ENCODE data around the gene CRTAC1. TPM values are rescaled to one million over a fixed set of nuclear protein-coding genes. Genes with fewer than 3 reads are reported as not detected.

The CRTAC1 gene
- polyA plus RNA-seq, 1 of the 3 experiments (the other 2 are of a cell fraction) = 0.05 TPM

DNA sequence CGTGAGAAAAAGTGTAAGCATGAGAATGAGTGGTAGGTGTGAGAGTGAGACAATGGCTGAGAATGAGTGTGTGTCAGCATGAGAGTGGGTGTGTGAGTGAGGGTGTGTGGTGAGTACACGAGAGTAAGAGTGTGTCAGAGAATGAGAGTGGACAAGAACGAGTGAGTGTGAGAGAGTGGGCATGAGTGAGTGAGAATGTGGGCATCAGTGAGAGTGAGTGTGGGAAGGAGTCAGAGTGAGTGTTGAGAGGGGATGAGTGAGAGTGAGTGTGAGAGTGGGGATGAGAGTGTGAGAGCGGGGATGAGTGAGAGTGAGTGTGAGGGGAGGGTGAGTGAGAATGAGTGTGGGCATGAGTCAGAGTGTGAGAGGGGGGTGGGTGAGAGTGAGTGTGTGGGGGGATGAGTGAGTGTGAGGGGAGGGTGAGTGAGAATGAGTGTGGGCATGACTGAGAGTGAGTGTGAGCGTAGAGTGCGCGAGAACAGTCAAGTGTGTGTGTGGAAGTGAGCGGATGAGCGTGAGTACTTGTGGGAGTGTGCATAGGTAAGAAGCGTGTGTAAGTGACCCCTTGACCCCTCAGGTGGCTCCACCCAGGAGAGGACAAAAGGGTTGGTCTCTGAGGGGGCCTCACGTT, 105.0 kb downstream of the CRTAC1 start (continued):
- TF ChIP-seq, protein P1, sequence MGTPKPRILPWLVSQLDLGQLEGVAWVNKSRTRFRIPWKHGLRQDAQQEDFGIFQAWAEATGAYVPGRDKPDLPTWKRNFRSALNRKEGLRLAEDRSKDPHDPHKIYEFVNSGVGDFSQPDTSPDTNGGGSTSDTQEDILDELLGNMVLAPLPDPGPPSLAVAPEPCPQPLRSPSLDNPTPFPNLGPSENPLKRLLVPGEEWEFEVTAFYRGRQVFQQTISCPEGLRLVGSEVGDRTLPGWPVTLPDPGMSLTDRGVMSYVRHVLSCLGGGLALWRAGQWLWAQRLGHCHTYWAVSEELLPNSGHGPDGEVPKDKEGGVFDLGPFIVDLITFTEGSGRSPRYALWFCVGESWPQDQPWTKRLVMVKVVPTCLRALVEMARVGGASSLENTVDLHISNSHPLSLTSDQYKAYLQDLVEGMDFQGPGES (IDR thresholded peaks at IDR 0.05; ENCODE audit: low read depth, low read length) = no peak
- TF ChIP-seq JUND (IDR thresholded peaks at IDR 0.05) = no peak

- Histone ChIP-seq H3K4me3 (ENCODE audit: low read depth in 2 of 2, low read length in 1 of 2) (no peak overlapping the region), H3K9me3 (no peaks in the 10 kb centered on the region), H3K36me3 (replicated peaks in 1 of 2; ENCODE audit: control insufficient read depth in 1 of 2, insufficient read depth in 2 of 2, low read length in 1 of 2) (no peaks in the 10 kb centered on the region), H3F3A (replicated peaks; ENCODE audit: insufficient read depth) (no peaks in the 10 kb centered on the region), H3K79me2 (ENCODE audit: insufficient read depth) (no peaks in the 10 kb centered on the region), H3K4me2 (no peak overlapping the region), H3K27me3 (ENCODE audit: insufficient read depth) (no peaks in the 10 kb centered on the region), H4K20me1 (ENCODE audit: insufficient read depth) (no peaks in the 10 kb centered on the region), H3K9ac (no peak overlapping the region), H3K9me2 (no peaks in the 10 kb centered on the region), H3K27ac (ENCODE audit: low read depth in 2 of 2, low read length in 1 of 2) (no peak overlapping the region), H2AFZ (ENCODE audit: low read depth) (no peak overlapping the region), H3K4me1 (ENCODE audit: control insufficient read depth in 1 of 2, insufficient read depth in 2 of 2, low read depth in 1 of 2, low read length in 1 of 2) (no peaks in the 10 kb centered on the region)
- WGBS (ENCODE audit: low lambda C conversion rate) = 25% methylated on average over 3 of the region's 3 CpGs
- DNase-seq = no peak
- ChIA-PET POLR2A (no interaction called here), CTCF (interaction anchor here (1.6 to 12.3 kb wide), 2 partner anchors 10 to 119 kb away, joined by 13 to 319 read pairs; no protein-coding TSS in a partner anchor)
- TF ChIP-seq, protein P2, sequence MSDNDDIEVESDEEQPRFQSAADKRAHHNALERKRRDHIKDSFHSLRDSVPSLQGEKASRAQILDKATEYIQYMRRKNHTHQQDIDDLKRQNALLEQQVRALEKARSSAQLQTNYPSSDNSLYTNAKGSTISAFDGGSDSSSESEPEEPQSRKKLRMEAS (IDR thresholded peaks at IDR 0.05; ENCODE audit: low read depth) = no peak
- no peak for TF ChIP-seq RFX5 (IDR thresholded peaks at IDR 0.05; ENCODE audit: low read length)
- TF ChIP-seq, protein P1 (IDR thresholded peaks at IDR 0.05; ENCODE audit: low read depth, low read length) = no peak
- TF ChIP-seq, protein P3, sequence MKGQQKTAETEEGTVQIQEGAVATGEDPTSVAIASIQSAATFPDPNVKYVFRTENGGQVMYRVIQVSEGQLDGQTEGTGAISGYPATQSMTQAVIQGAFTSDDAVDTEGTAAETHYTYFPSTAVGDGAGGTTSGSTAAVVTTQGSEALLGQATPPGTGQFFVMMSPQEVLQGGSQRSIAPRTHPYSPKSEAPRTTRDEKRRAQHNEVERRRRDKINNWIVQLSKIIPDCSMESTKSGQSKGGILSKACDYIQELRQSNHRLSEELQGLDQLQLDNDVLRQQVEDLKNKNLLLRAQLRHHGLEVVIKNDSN (IDR thresholded peaks at IDR 0.05; ENCODE audit: borderline replicate concordance, low read depth) = no peak
- TF ChIP-seq POLR2AphosphoS5 (IDR thresholded peaks at IDR 0.05; ENCODE audit: low read depth, low read length) = no peak
- no peak for TF ChIP-seq GABPA (IDR thresholded peaks at IDR 0.05; ENCODE audit: low read depth)
- TF ChIP-seq, protein P4, sequence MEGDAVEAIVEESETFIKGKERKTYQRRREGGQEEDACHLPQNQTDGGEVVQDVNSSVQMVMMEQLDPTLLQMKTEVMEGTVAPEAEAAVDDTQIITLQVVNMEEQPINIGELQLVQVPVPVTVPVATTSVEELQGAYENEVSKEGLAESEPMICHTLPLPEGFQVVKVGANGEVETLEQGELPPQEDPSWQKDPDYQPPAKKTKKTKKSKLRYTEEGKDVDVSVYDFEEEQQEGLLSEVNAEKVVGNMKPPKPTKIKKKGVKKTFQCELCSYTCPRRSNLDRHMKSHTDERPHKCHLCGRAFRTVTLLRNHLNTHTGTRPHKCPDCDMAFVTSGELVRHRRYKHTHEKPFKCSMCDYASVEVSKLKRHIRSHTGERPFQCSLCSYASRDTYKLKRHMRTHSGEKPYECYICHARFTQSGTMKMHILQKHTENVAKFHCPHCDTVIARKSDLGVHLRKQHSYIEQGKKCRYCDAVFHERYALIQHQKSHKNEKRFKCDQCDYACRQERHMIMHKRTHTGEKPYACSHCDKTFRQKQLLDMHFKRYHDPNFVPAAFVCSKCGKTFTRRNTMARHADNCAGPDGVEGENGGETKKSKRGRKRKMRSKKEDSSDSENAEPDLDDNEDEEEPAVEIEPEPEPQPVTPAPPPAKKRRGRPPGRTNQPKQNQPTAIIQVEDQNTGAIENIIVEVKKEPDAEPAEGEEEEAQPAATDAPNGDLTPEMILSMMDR (IDR thresholded peaks at IDR 0.05) = no peak
- no peak for TF ChIP-seq REST (IDR thresholded peaks at IDR 0.05; ENCODE audit: low read depth, low read length)
- TF ChIP-seq EP300 (IDR thresholded peaks at IDR 0.05; ENCODE audit: borderline replicate concordance in 1 of 2, low read depth in 1 of 2, low read length in 1 of 2) = no peak
- no peak for TF ChIP-seq YY1 (IDR thresholded peaks at IDR 0.05; ENCODE audit: low read depth)
- TF ChIP-seq TCF12 (IDR thresholded peaks at IDR 0.05) = no peak
- TF ChIP-seq USF2 (IDR thresholded peaks at IDR 0.05; ENCODE audit: borderline replicate concordance, low read depth, low read length) = no peak
- no peak for TF ChIP-seq SMC3 (IDR thresholded peaks at IDR 0.05; ENCODE audit: low read depth, low read length)
- no peak for TF ChIP-seq FOSL2 (IDR thresholded peaks at IDR 0.05; ENCODE audit: borderline replicate concordance, low read depth)
- no peak for TF ChIP-seq NFIC (IDR thresholded peaks at IDR 0.05; ENCODE audit: borderline replicate concordance)
Measured at GRCh38 chr10:97924678-97925077, 105.7 kb downstream of the CRTAC1 start.
